KBM-7 (cell line): ENCODE measurements around the gene EEF1G.

ENCODE experiments used
- DNase-seq: peaks from one replicate; pipeline ENCODE4 v3.0.0-alpha.2; 2015
- in situ Hi-C: fragments of 300-500 bp; cut with MboI; formaldehyde crosslinking; loops from 2 replicates; pipeline ENCODE4 v1.14.3; 2020; ENCODE audit warnings: low sequenced_read_pairs, low pct_unique_long_range_greater_than_20kb, mixed read lengths

The EEF1G gene

GRCh38 chr11:62512961-62513360 lies 60.7 kb downstream of the EEF1G start:
- no peak for DNase-seq
- in situ Hi-C loops: no loop called here
